GM12892 (cell line): ENCODE measurements around the gene TINAGL1.

ENCODE experiments used
- POLR2A ChIP-seq: IDR thresholded peaks from 2 replicates; pipeline ENCODE4 v1.6.1; 2011; ENCODE audit warnings: low read depth, low read length, control low read depth
- TAF1 ChIP-seq: IDR thresholded peaks from 2 replicates; pipeline ENCODE4 v1.6.1; 2011; ENCODE audit warnings: low read depth, mild to moderate bottlenecking, control low read depth, low read length, borderline replicate concordance

GRCh38 chr1:31618916-31619846, 42.9 kb downstream of the TINAGL1 start:
- TF ChIP-seq POLR2A (no peak), TAF1 (no peak)
